Vagina (tissue), 2 donors: Measurements from ENCODE around the gene FLRT2. TPM values are rescaled to one million over a fixed set of nuclear protein-coding genes. Genes with fewer than 3 reads are reported as not detected.

ENCODE experiments used
- DNase-seq, 2 donors: peaks; one replicate each; pipeline ENCODE4 v3.0.0-alpha.2; 2017; ENCODE audit errors: extremely low spot score in 2 of 2
- H3K27ac ChIP-seq: fragments of 200-600 bp; sonication (generic); one replicate; pipeline ENCODE4 v1.5.1; 2019
- H3K27me3 ChIP-seq: fragments of 200-600 bp; sonication (generic); one replicate; pipeline ENCODE4 v1.5.1; 2019
- H3K36me3 ChIP-seq, 2 donors: fragments of 200-600 bp; sonication (generic); one replicate each; pipeline ENCODE4 v1.5.1; 2017 to 2019
- H3K4me1 ChIP-seq: fragments of 200-600 bp; sonication (generic); one replicate; pipeline ENCODE4 v1.5.1; 2019
- H3K4me3 ChIP-seq, 2 donors: fragments of 200-600 bp; sonication (generic); 1 replicate in 1 of 2; 2 replicates in 1 of 2; pipeline ENCODE4 v1.5.1; 2016 to 2019
- H3K9me3 ChIP-seq: fragments of 200-600 bp; sonication (generic); one replicate; pipeline ENCODE4 v1.5.1; 2019
- POLR2A ChIP-seq, 2 donors: fragments of 450-650 bp; IDR thresholded peaks; one replicate each; pipeline ENCODE4 v1.6.1; 2017; ENCODE audit warnings: antibody characterized with exemption in 2 of 2, mild to moderate bottlenecking in 2 of 2, moderate library complexity in 2 of 2
- POLR2AphosphoS5 ChIP-seq, 2 donors: sonication (generic); formaldehyde crosslinking; IDR thresholded peaks; one replicate each; pipeline ENCODE4 v1.9.0; 2017; ENCODE audit warnings: antibody characterized with exemption in 2 of 2, mild to moderate bottlenecking in 2 of 2, low read depth in 1 of 2; ENCODE audit not compliant: insufficient read depth in 1 of 2
- intact Hi-C: fragments of 100-400 bp; cut with DNase I; formaldehyde crosslinking; loops from one replicate; pipeline ENCODE4 v1.15.1; 2023
- total RNA-seq: library from RNA; depleted of rRNA; stranded (reverse); fragments of >200 nt; gene quantifications from one replicate; pipeline ENCODE4 v1.2.3, GENCODE V29; 2016
- TF ChIP-seq, protein P1 (sequence below), 3 experiments: fragments of 450-650 bp in 2 of 3; fragments of 200-600 bp in 1 of 3; sonication (generic) in 1 of 3; IDR thresholded peaks; one replicate each; pipeline ENCODE4 v1.5.1; 2017 to 2019; ENCODE audit warnings: antibody characterized with exemption in 3 of 3, mild to moderate bottlenecking in 2 of 3, moderate library complexity in 2 of 3

FLRT2 gene
- total RNA-seq, 1 donor from 2014 or later = 22.8 TPM

DNA sequence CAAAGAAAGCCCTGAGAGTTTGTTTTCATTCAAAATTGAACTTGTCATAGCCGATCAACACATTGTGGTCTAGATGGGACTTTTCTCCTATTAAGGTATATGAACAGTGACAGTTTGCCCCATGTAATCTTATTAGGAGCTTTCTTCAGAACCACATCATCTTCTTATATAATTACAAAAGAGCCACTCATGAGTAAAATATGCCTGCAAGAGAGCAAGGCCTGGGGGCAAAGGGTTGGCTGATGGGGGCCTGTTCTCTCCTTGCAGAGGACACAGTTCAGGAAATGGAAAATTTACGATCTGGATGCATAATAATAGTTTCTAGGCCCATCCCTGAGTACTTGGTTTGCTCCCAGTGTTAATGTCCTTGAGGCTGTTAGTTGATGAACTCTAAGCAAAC lies 87.8 kb downstream of the FLRT2 start:
- Histone ChIP-seq H3K36me3 (no peaks in the 10 kb centered on the region), H3K27ac (no peak overlapping the region), H3K9me3 (no peaks in the 10 kb centered on the region), H3K4me3 (no peak overlapping the region), H3K27me3 (no peaks in the 10 kb centered on the region), H3K4me1 (no peaks in the 10 kb centered on the region)
- intact Hi-C loops = no loop called here
- TF ChIP-seq, protein P1, sequence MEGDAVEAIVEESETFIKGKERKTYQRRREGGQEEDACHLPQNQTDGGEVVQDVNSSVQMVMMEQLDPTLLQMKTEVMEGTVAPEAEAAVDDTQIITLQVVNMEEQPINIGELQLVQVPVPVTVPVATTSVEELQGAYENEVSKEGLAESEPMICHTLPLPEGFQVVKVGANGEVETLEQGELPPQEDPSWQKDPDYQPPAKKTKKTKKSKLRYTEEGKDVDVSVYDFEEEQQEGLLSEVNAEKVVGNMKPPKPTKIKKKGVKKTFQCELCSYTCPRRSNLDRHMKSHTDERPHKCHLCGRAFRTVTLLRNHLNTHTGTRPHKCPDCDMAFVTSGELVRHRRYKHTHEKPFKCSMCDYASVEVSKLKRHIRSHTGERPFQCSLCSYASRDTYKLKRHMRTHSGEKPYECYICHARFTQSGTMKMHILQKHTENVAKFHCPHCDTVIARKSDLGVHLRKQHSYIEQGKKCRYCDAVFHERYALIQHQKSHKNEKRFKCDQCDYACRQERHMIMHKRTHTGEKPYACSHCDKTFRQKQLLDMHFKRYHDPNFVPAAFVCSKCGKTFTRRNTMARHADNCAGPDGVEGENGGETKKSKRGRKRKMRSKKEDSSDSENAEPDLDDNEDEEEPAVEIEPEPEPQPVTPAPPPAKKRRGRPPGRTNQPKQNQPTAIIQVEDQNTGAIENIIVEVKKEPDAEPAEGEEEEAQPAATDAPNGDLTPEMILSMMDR (IDR thresholded peaks at IDR 0.05) = no peak
- TF ChIP-seq POLR2A (IDR thresholded peaks at IDR 0.05) (no peak), POLR2AphosphoS5 (IDR thresholded peaks at IDR 0.05; ENCODE audit: insufficient read depth in 1 of 2, low read depth in 1 of 2) (no peak)
- no peak for DNase-seq

DNA sequence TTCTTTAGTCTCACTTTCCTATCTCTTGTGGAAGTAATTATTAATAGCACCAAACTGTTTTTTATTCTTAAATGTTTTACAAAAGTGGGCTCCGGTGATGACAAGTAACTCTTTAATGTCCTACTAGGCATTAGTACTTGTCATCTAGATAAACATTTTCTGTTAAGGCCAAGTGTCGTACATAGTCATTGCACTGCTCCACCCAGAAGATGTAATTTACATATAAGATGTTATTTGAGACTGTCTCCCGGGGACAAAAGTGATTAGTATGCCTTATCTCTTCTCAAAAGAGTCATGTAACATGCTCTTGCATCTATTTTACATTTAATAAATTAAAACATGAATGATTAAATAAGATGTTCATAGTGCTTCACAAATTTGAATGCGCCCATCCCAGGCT lies 88.4 kb downstream of the FLRT2 start:
- no peaks in the 10 kb centered on the region for H3K4me1 ChIP-seq
- H3K27ac ChIP-seq = no peak overlapping the region
- no peak for DNase-seq
- TF ChIP-seq POLR2A (IDR thresholded peaks at IDR 0.05) = no peak
- TF ChIP-seq, protein P1 (IDR thresholded peaks at IDR 0.05) = no peak
- TF ChIP-seq POLR2AphosphoS5 (IDR thresholded peaks at IDR 0.05; ENCODE audit: insufficient read depth in 1 of 2, low read depth in 1 of 2) = no peak
- no peak overlapping the region for H3K4me3 ChIP-seq
- intact Hi-C loops = no loop called here
- no peaks in the 10 kb centered on the region for H3K36me3 ChIP-seq
- no peaks in the 10 kb centered on the region for H3K9me3 ChIP-seq
- no peaks in the 10 kb centered on the region for H3K27me3 ChIP-seq

DNA sequence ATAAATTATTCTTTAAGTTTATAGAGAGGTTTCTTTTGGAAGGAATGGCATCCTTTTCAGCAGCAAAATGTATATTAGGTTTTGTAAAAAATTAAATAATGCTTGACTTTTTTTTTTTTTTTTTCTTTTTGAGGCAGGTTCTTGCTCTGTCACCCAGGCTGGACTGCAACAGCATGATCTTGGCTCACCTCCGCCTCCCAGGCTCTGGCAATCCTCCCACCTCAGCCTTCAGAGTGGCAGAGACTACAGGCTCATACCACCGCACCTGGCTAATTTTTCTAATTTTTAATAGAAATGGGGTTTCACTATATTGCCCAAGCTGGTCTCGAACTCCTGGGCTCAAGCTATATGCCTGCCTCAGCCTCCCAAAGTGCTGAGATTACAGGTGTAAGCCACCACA lies 89.0 kb downstream of the FLRT2 start:
- Histone ChIP-seq H3K4me3 (no peak overlapping the region), H3K36me3 (no peaks in the 10 kb centered on the region), H3K27ac (no peak overlapping the region), H3K27me3 (no peaks in the 10 kb centered on the region), H3K9me3 (no peaks in the 10 kb centered on the region), H3K4me1 (no peaks in the 10 kb centered on the region)
- intact Hi-C loops = no loop called here
- no peak for DNase-seq
- no peak for TF ChIP-seq POLR2AphosphoS5 (IDR thresholded peaks at IDR 0.05; ENCODE audit: insufficient read depth in 1 of 2, low read depth in 1 of 2)
- TF ChIP-seq, protein P1 (IDR thresholded peaks at IDR 0.05) = no peak
- TF ChIP-seq POLR2A (IDR thresholded peaks at IDR 0.05) = no peak

DNA sequence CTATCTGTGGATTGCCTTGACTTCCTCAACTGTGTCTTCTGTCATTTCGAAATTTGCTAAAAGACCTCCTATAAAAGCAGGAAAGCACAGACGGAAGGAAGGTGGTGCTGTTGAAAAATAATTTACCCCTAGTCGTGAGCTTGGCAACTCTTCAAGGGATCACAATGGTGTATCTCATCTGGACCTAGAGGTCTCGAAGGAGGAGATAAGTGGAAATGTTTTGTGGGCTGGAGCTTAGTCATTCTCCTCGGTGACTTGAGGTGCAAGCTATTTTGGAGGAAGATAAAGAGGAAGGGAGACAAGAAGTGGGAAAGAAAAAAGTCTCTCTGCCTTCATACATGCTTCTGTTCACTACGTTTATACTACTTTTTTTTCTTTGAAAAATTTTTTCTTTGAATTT lies 89.9 kb downstream of the FLRT2 start:
- TF ChIP-seq POLR2A (IDR thresholded peaks at IDR 0.05) = no peak
- TF ChIP-seq, protein P1 (IDR thresholded peaks at IDR 0.05) = no peak
- no peak for TF ChIP-seq POLR2AphosphoS5 (IDR thresholded peaks at IDR 0.05; ENCODE audit: insufficient read depth in 1 of 2, low read depth in 1 of 2)
- intact Hi-C loops = no loop called here

DNA sequence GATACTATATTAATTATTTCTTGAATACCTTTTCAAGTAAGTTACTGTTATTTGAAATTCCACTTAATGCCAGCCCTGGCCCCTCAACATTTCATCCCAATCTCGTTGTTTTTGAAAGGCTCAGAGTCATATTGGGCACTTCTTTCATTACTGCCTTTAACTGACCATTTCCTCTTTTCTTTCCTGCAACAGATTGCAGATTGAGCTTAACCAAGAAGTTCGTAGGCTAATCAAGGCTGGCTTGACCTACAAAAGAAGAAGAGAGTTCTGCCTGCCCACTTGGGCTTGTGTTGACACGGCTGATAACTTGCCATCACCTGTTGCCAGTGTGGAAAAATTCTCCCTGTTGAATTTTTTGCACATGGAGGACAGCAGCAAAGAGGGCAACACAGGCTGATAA lies 91.0 kb downstream of the FLRT2 start:
- Histone ChIP-seq H3K4me3 (no peak overlapping the region), H3K4me1 (no peaks in the 10 kb centered on the region), H3K9me3 (no peaks in the 10 kb centered on the region), H3K27ac (no peak overlapping the region), H3K36me3 (no peaks in the 10 kb centered on the region), H3K27me3 (no peaks in the 10 kb centered on the region)
- intact Hi-C loops = no loop called here
- no peak for TF ChIP-seq POLR2AphosphoS5 (IDR thresholded peaks at IDR 0.05; ENCODE audit: insufficient read depth in 1 of 2, low read depth in 1 of 2)
- TF ChIP-seq, protein P1 (IDR thresholded peaks at IDR 0.05) = no peak
- no peak for TF ChIP-seq POLR2A (IDR thresholded peaks at IDR 0.05)
- no peak for DNase-seq

More for the DNA sequence above, 89.9 kb downstream of the FLRT2 start:
- Histone ChIP-seq H3K9me3 (no peaks in the 10 kb centered on the region), H3K4me1 (no peaks in the 10 kb centered on the region), H3K36me3 (no peaks in the 10 kb centered on the region), H3K27me3 (no peaks in the 10 kb centered on the region), H3K27ac (no peak overlapping the region), H3K4me3 (no peak overlapping the region)
- DNase-seq = no peak
